ENCODE data around the gene SYNGR2.

Gene SYNGR2

DNA sequence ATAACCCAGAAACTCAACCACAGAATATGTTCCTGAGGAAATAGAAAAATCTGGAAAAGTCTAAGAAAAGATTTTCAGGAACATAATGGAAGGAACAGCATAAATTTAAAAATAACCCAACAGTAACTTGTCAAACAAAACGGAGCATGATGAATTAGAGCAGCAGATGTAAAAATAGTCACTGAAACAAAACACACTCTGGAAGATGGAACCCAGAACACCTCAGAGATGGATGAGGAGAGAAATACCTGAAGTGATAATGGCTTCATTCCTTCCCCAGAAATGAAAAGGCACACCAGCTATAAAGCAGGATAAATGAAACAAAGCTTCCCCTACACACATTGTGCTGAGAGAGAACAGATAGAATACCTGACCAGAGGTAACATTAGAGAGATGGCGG is 12.1 kb downstream of the SYNGR2 start:
- TF ChIP-seq, protein P1, sequence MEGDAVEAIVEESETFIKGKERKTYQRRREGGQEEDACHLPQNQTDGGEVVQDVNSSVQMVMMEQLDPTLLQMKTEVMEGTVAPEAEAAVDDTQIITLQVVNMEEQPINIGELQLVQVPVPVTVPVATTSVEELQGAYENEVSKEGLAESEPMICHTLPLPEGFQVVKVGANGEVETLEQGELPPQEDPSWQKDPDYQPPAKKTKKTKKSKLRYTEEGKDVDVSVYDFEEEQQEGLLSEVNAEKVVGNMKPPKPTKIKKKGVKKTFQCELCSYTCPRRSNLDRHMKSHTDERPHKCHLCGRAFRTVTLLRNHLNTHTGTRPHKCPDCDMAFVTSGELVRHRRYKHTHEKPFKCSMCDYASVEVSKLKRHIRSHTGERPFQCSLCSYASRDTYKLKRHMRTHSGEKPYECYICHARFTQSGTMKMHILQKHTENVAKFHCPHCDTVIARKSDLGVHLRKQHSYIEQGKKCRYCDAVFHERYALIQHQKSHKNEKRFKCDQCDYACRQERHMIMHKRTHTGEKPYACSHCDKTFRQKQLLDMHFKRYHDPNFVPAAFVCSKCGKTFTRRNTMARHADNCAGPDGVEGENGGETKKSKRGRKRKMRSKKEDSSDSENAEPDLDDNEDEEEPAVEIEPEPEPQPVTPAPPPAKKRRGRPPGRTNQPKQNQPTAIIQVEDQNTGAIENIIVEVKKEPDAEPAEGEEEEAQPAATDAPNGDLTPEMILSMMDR (IDR thresholded peaks at IDR 0.05; ENCODE audit: extremely low read depth, insufficient read depth, missing control alignments), result no peak
- in situ Hi-C loops (cut with MboI; ENCODE audit: low pct_unique_long_range_greater_than_20kb, low sequenced_read_pairs, unreplicated experiment), result no loop called here

DNA sequence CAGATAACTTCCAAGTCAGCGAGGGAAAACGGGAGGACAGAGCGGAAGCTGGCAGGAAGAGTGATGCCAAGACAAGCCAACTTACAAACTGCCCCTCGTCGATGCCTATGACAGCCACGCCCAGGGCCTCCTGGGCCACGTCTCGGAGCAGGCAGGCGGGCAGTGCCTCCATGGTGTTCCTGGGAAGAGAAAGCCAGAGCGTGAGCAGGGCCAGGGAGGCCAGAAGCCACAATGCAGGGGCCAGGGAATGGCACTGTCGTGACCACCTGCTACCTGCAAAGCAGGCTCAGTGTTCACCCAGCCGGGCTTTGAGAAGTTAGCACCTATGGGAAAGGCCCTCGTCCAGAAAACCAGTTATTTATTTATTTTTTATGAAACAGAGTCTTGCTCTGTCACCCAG is 14.1 kb downstream of the SYNGR2 start:
- DNase-seq (ENCODE audit: low spot score), result no peak
- in situ Hi-C loops (cut with MboI; ENCODE audit: low pct_unique_long_range_greater_than_20kb, low sequenced_read_pairs, unreplicated experiment), result no loop called here
- TF ChIP-seq, protein P1 (IDR thresholded peaks at IDR 0.05; ENCODE audit: extremely low read depth, insufficient read depth, missing control alignments), result no peak

More for the DNA sequence above, 12.1 kb downstream of the SYNGR2 start:
- DNase-seq (ENCODE audit: low spot score), result no peak

GRCh38 chr17:78183916-78184315 is 15.5 kb downstream of the SYNGR2 start:
- TF ChIP-seq, protein P1 (IDR thresholded peaks at IDR 0.05; ENCODE audit: extremely low read depth, insufficient read depth, missing control alignments), result no peak
- in situ Hi-C loops (cut with MboI; ENCODE audit: low pct_unique_long_range_greater_than_20kb, low sequenced_read_pairs, unreplicated experiment), result no loop called here
- no peak for DNase-seq (ENCODE audit: low spot score)

DNA sequence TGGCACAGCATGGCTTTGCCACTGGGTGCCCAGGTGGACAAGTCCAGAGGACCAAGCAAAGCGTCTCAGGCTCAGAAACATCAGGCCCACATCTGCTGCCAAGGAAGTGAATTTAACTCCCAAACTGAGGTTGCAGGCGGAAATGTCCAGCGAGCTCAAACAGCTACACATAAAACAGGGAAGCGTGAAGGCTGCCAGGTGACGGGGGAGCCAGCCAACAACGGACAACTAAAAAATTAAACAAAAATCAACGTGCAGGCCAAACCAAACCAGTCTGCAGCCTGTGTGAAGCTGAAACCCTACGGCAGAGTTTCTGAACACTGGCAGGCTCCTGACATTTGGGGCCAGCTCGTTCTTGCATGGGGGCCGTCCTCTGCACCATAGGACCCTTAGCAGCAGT is 16.0 kb downstream of the SYNGR2 start:
- in situ Hi-C loops (cut with MboI; ENCODE audit: low pct_unique_long_range_greater_than_20kb, low sequenced_read_pairs, unreplicated experiment), result no loop called here
- no peak for DNase-seq (ENCODE audit: low spot score)
- TF ChIP-seq, protein P1 (IDR thresholded peaks at IDR 0.05; ENCODE audit: extremely low read depth, insufficient read depth, missing control alignments), result no peak

GRCh38 chr17:78184868-78185267 is 16.5 kb downstream of the SYNGR2 start:
- in situ Hi-C loops (cut with MboI; ENCODE audit: low pct_unique_long_range_greater_than_20kb, low sequenced_read_pairs, unreplicated experiment), result no loop called here
- TF ChIP-seq, protein P1 (IDR thresholded peaks at IDR 0.05; ENCODE audit: extremely low read depth, insufficient read depth, missing control alignments), result no peak

GRCh38 chr17:78185981-78186691 is 17.8 kb downstream of the SYNGR2 start:
- in situ Hi-C loops (cut with MboI; ENCODE audit: low pct_unique_long_range_greater_than_20kb, low sequenced_read_pairs, unreplicated experiment), result no loop called here
- TF ChIP-seq, protein P1 (IDR thresholded peaks at IDR 0.05; ENCODE audit: extremely low read depth, insufficient read depth, missing control alignments), result no peak
- no peak for DNase-seq (ENCODE audit: low spot score)

More at GRCh38 chr17:78184868-78185267, 16.5 kb downstream of the SYNGR2 start:
- DNase-seq (ENCODE audit: low spot score), result no peak
